ENCODE data around the gene CTTN.

The CTTN gene

DNA sequence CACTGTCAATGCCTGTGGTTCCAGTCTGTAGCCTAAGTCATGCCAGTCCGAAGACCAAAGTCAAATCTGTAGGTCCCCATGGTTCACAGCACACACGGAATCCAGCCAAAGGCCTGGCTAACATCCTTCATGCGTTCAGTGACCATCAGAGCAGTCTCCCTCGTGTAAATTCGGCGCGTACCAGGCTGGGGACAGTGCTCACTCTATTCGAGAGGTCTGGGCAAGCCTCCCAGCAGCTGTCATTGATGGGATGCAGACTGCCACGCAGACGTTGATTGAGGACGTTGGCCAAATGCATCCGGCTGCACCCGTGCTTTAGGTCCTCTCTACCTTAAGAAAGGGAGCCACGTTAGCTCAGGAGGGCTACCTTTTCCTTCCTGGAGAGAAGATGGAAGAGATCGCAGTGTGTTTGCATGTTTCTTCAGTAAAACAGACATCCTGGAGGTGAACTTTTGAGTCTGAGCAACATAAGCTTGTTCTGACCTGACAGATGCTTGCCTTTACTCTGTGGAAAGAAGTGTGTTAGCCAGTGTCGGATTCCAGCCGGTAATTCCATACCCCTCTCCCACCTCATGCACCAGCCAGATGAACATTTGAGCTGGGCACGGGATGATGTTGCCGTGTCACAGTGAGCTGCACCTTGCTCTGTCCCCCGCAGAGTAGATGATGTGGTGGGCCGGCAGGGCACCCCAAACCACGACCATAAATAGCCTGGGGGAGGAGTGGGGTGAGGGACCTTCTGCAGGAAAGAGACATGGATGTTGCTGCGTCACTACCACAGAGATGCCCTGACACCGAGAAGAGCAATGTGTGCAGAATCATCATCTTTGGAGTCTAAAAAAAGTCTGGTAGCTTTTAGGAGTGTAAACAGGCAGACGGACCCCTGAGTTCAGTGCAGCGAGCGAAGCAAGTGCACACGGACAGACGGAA lies 12.2 kb downstream of the CTTN start:
- no peak for DNase-seq

- DNase-seq = no peak
Observed at GRCh38 chr11:70411713-70412452, 13.6 kb downstream of the CTTN start.

GRCh38 chr11:70413151-70413550 lies 14.8 kb downstream of the CTTN start:
- no peak for DNase-seq

DNA sequence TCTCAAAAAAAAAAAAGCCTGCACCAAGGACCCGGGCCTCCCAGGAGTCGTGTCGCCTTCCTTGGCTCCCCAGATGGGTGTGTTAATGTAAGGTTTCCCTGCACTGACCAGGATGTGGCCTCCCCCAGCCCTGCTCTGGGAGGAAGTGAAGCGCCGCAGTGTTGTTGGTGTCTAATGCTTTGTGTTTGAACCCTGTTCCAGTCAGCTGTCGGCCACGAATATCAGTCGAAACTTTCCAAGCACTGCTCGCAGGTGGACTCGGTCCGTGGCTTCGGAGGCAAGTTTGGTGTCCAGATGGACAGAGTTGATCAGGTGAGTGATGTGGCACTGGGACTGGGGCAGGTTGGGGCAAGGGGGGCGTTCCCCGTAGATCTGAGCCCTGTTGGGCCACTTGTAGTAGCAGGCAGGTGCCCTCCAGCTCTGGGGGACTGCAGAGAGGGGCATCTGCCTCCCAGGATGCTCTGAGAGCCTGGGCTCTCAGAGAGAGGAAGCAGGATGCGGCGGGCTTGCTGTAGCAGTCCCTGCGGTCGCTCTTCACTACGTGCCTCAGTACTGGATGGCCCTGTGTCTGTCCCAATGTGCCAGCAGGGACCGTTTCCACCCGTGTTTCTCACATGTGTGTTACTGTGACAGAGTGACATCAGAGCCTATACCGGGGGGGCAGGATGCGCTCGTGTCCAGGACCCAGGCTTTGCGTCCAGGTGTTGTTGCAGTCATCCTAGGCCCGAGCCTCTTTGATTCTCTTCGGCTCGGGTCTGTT lies 16.2 kb downstream of the CTTN start:
- DNase-seq = no peak

- no peak for DNase-seq
Observed at GRCh38 chr11:70415191-70415590, 16.9 kb downstream of the CTTN start.

- DNase-seq = peak; percentile 14
Observed at GRCh38 chr11:70415642-70416395, 17.5 kb downstream of the CTTN start.

- DNase-seq = no peak
Observed at GRCh38 chr11:70416881-70417280, 18.6 kb downstream of the CTTN start.

DNA sequence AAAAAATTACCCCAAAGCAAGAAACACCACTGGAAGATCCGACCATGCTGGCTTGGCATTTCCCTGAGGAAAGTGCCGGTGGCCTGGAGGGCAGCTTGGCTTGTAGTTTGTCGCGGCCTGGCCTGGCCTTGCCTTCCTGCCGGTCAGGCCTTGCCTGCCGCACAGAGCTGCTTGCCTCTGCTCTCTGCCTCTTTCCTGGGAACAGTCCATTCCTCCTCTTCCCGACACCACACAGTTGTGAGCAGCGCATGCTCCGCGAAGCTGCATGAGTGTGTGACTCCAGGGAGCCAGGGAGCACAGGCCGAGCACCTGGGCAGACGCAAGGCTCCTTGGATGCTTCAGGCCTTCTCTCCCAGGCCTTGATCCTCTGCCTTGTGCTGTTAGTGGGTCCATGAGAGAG lies 19.8 kb downstream of the CTTN start:
- DNase-seq = no peak

DNA sequence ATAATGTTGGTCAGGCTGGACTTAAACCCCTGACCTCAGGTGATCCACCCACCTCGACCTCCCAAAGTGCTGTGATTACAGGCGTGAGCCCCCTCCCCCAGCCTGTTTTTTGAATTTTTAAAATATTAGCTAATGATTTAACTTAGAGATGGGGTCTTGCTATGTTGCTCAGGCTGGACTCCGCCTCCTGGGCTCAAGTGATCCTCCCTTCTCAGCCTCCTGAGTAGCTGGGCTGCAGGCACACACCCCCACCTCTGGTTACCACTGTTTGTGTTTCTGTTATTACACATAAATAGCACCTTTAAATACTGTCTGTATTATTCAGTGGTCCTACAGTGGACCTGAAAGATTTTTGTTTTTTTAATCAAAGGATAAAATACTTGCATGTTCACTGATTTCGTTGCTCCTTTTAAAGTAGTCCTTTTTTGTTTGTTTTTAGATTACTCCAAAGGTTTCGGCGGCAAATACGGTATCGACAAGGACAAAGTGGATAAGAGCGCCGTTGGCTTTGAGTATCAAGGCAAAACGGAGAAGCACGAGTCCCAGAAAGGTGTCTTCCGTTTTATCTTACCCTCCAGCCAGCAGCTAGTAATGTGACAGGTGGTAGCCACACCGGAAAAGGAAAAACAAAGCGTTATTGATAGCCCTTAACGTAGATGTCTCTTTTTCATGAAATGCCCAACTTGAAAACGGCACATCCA lies 21.1 kb downstream of the CTTN start:
- DNase-seq = no peak

- no peak for DNase-seq
Observed at GRCh38 chr11:70420008-70420464, 21.7 kb downstream of the CTTN start.

- DNase-seq = no peak
Observed at GRCh38 chr11:70420496-70420895, 22.2 kb downstream of the CTTN start.

GRCh38 chr11:70421123-70421522 lies 22.8 kb downstream of the CTTN start:
- no peak for DNase-seq

GRCh38 chr11:70422692-70423522 lies 24.6 kb downstream of the CTTN start:
- DNase-seq = no peak

GRCh38 chr11:70423523-70424505 lies 25.5 kb downstream of the CTTN start:
- no peak for DNase-seq

DNA sequence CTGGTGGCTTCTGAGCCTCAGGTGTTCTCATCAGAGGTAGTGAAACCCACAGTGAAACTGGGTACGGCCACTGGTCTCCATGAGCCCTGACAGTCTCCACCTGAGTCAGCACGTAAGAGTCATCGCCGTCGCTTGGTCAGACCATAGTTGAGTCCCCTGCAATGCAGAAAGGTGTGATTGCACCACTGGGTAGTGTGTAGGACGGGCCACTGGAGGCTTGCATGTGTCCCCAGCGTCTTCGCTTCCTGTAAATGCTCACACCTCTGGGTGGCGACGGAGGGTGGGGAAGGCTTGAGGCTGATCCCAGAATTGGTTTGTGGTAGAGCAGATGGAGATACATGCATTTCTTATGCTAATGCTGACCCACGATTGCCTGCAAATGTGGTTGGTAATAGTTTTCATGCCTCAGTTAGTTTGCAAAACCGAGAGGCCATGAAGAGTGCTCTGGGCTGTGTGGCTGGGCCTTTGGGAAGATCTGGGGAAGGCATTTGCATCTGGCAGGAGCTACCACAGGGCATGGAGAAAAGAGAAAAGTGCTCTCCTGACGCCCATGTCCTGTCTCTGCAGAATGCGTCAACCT lies 26.5 kb downstream of the CTTN start:
- no peak for DNase-seq

DNA sequence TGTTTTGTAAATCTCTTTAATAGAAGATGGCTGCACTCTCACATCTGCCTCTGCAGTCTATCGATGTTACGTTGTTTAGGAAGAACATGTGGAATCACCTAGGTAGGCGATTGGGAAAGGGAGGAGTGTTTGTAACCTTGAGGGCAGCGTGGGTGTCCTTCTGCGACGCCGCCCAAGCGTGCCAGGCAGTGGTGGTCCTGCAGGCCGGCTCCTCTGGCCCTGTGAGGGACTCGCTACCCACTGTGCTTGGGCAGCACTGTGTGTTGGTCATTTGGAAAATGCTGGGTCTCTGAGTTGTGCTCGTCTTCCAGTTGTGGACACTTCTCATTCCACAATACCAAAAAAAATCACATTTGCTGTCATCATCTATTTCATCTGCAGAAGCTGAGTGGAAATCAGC lies 29.1 kb downstream of the CTTN start:
- no peak for DNase-seq

GRCh38 chr11:70428701-70429427 lies 30.5 kb downstream of the CTTN start:
- DNase-seq = no peak

DNA sequence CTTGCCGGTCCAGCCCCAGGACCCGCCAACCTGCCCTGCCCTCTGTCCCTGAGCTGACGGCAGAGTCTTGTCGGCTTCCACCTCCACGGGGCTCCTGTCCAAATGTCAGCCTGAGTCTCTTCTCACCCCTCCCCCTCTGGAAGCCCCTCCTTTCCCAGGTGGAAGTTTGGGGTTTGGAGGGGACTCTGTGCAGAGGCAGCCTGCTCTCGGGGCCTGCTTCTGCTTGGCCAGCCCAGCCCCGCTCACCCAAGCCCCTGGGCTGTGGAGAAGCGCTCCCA lies 31.0 kb downstream of the CTTN start:
- no peak for DNase-seq
